GM19397 (cell line): Measurements from ENCODE around the gene CACNB1.

Experiments used
- ATAC-seq: cut with Tn5 transposase; IDR thresholded peaks from one replicate; pipeline ENCODE4 v1.9.1; 2021; ENCODE audit warnings: mild to moderate bottlenecking, moderate library complexity; ENCODE audit not compliant: unreplicated experiment

Gene CACNB1

DNA sequence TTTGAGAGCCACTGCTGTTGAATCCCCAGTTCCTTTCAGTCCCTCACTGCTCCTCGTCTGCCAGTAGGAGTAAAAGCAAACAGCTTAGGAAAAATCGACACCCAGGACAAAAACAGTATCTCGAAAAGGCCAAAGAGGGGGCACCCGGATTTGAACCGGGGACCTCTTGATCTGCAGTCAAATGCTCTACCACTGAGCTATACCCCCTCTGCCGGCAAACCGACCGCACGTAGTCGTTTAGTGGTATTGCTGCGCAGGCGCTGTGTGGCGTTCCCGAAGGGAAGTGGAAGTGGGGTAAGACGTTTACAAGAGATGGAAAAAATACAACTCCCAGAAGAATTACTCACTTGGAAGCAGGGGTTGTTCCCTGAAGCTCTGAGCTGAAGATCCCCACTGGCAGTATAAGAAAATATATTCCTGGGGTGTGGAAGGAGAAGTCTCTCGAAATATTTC lies 43.8 kb downstream of the CACNB1 start:
- ATAC-seq, result peak; percentile 39

DNA sequence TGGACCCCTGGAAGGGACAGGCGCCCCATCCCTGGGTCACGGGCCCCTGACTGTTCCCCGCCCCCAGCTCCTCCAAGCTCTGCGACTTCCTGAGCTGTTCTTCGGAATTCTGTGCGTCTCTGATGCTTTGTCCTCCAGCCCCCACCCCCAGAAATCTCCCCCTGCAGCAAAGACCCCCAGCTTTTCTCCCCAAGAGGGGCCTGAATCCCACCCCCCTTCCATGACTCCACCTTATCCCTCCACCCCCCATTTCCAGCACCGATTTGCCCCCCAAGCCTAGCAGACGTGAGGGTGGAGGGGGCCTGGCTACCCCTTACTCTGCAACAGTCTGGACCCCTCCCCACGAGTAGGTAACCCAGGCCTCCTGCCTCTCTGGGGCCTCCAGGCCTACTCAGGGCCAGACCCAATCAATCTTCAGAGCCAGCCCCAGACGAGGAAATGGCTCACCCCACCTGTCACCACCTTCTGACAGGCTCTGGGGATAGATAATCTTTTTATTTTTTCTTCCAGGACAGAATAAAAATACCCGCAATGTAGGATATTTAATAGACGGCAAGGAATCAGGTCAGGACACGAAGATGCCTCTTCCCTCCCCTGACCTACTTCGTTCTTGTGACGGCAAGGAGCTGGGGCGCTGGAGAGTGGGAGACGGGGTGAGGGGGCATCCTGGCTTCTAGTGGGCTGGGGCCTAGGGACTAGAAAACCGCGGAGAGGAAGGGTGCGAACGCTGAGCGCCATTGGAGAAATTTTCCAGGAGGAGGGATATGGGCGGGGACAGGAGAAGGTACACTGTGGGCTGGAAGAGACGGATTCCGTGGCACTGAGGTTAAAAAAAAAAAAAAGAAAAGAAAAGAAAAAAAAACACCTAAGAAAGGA lies 45.3 kb downstream of the CACNB1 start:
- no peak for ATAC-seq

DNA sequence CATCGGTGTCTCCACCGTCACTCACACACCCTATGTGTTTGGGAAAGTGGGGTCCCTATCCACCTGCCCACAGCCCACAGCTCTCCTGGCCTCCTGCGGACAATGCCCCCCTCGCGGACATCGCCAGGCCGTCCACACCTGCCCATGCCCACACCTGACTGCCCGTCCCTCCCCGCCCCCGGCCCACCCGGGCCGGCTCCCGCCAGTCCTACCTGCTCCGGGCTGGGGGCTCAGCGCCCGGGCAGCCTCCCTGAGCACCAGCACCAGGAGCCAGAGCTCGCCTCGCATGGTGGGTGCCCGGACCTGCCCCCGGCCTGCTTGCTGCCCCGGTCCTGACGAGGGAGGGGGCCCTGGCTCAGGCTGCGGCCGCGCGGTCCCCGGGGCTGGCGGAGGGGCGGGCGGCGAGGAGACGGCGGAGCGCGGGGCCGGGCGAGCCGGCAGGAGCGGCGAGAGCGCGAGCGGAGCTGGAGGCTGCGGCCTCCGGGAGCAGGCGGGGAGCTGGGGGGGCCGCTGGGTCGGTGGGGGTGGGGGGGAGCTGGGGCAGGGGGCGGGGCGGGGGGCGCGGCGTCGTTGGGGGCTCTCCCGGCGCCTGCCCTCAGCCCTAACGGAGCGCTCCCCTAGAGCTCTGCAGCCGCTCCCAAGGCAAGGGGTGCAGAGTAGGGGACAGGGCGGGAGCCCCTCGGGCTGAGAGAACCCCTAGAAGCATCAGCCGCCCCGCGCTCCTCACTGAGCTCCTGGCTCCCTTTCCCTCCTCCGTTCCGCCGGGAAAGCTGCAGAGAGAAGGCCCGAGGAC lies 46.1 kb downstream of the CACNB1 start, which contains the start of gene PLXDC1:
PLXDC1 (minus strand) TSS at position 488 of the 793 bp plus-strand sequence; CDS start at position 288, 200 bp downstream.
- no peak for ATAC-seq

DNA sequence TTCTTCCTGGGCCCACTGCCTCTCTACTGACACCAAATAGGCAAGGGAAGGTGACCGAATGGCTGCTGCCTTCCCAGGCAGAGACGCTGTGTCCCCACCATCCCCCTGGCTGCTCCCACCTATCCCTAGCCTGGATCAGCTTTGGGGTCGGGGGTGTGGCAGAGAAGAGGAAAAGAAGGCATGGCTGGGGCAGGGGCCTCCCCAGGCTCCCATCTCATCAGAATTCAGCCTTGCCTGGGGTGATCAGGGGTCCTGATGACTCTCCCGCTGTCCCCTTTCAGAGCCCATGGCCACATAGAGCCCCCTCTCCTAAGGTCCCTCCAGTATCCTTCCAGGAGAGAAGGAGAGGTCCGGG lies 46.7 kb downstream of the CACNB1 start:
- ATAC-seq, result no peak

DNA sequence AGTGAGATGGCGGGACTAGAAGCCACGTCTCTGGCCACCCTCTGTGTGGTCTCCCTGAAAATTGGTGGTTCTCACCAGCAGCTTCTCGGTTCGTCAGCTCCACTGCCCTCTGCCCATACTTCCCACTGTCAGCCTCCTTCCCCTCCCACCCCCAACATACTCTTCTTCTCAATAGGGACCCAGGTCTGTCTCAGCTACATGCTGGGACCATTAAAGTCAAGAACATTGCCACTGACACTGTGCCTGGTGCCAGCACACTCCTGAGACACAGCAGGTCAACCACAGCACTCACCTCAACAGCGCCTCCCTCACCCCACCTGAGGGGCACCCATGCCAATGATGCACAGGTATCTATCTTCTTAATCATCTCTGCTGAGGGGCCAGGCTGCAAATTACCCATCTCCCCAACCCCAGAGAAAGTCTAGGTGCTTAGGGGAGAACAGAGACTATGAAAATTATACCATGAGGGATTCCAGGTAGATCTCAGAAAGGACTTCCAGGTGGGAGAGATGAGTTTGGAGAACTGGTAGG lies 47.3 kb downstream of the CACNB1 start:
- ATAC-seq, result no peak

- ATAC-seq, result no peak
These were observed 50.0 kb downstream of the CACNB1 start for GRCh38 chr17:39147221-39148185.

GRCh38 chr17:39146273-39146672 lies 51.2 kb downstream of the CACNB1 start:
- ATAC-seq, result no peak

DNA sequence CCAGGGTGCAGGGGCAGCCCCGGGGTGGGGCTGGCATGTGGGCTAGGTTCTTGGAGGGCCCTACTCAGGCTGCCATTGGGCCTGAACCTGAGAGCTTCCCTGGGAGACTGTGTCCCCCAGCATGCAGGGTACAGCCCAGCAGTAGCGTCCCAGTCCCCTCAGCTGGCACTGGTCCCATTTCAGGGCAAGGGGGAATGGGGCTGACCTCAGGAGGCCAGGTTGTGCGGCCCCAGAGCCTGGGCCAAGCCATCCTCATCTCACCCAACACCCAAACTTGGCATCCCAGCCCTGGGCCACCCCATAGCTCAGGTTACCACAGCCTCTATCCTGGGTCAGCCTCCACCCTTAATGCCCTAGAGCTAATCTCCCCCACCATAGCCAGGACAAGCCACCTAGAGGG lies 52.3 kb downstream of the CACNB1 start:
- no peak for ATAC-seq

DNA sequence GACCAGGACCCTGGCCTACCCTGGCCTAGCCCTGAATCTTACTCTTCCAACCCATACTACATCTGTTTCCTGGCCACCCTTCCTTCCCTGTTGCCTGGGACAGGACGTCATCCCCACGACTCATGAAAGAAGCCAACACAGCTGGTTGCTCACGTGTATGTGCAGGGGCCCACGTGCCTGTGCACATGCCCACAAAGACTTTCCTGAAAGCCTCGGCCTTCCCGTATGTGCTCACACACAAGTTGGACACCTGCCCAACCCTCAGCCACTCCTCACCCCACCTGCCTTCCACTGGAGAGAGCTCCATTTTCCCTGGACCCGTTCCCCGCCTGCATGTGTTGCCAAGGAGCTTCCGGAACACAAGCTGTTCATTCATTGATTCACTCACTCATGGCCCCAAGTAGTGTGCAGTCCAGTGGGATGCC lies 53.0 kb downstream of the CACNB1 start:
- ATAC-seq, result no peak

- ATAC-seq, result no peak
These were observed 53.8 kb downstream of the CACNB1 start for GRCh38 chr17:39143552-39144093.

GRCh38 chr17:39141915-39142664 lies 55.4 kb downstream of the CACNB1 start:
- no peak for ATAC-seq

DNA sequence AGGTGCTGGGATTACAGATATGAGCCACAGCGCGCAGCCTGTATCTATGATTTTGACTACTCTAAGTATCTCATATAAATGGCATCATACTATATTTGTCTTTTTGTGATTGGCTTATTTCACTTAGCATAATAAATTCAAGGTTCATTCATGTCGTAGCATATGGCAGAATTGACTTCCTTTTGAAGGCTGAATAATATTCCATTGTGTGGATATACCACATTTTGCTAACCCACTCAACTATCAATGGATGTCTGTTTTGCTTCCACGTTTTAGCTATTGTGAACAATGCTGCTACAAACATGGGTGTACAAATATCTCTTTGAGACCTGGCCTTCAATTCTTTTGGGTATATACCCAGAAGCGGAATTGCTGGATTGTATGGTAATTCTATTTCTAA lies 56.2 kb downstream of the CACNB1 start:
- no peak for ATAC-seq

DNA sequence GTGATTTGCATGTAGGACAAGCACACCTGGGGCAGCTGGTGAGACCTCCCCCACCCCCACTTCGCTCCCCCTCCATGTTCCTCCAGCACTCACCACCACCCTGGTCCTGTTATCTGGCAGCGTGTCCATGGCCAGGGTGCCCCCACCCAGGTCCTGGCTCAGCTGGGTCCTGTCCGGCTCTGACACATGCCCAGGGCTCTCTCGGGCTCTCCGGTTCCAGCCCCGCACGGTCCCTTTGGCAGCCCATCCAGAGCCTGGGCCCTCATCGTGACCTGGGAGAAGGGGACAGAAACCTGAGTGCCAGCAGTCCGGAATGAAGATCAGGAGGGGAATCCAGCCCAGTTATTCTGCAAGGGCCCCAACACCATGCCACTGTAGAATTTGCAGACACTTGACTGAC lies 57.9 kb downstream of the CACNB1 start:
- ATAC-seq, result no peak

DNA sequence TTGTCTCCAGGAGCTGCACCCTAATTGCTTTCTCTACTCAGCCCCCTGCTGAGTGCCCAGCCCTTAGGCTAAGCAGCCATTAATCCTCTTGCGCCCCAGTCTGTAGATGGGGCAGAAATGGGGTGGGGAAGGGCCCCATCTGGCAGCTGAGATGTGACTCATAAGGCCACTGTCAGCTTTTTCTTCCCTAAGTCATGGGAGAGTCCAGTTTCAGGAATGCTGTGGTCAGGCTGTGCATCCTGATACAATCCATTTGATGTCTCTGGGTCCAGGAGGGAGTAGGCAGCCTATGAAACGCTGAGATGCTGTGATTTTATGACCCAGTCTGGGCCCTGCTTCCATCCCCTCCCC lies 58.3 kb downstream of the CACNB1 start:
- no peak for ATAC-seq

DNA sequence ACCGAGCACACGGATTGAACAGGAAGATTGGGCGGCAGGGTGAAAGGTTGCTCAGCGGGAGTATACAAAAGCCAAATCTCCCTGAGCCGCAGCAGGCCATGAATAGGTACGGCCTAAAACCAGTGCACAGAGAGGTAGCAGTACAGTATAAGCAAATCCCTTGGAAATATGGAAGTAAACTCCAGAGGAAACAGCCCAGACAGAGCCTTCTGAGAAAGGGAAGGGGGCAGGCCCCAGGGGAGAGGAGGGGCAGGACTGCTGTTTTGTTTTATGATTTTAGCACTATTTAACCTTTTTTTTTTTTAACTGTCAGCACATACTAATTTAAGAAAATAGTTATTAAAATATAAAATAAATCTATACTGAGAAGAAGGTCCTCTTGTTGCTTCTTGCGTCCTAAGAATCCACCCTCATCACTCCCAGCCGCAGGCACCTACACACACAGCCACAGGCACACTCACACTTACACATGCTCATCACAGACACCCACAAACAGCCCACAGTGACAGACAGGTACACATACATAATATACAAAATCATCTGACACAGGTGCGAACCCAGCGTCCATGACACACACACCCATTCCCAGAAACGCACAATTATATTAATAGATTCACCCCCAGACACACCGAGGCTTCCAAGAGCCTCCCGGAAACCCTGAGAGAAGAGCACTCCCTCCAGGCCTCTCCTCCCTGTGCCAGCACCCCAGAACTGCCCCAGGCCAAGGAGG lies 58.9 kb downstream of the CACNB1 start:
- ATAC-seq, result no peak

- no peak for ATAC-seq
These were observed 62.6 kb downstream of the CACNB1 start for GRCh38 chr17:39134878-39135277.

DNA sequence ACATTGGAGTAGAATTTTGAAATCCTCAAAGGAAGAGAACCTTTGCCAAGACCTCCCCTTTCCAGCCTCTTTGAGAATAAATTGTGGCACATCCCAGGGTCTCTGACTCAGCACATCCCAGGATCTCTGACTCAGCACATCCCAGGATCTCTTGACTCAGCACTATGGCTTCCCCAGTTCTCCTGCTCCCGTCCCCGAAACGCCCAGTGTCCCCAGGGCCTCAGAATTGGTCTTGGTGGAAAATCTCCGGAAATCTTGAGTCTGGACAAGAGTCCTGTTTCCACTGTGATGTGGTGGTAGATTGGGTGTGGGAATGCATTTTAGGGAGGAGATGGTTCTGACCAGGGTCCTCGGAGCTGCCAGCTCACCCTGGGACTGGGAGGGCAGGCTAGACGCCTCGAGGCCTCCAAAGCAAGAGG lies 65.3 kb downstream of the CACNB1 start:
- no peak for ATAC-seq

- ATAC-seq, result no peak
These were observed 65.9 kb downstream of the CACNB1 start for GRCh38 chr17:39131616-39132015.

- ATAC-seq, result no peak
These were observed 67.3 kb downstream of the CACNB1 start for GRCh38 chr17:39130205-39130604.
